HL-60 (cell line): ENCODE results near the gene YY1.

ENCODE experiments used
- DNase-seq, 2 experiments: peaks; one replicate each; pipeline ENCODE4 v3.0.0-alpha.2; 2010 to 2020; ENCODE audit warnings: low read depth in 1 of 2, low spot score in 1 of 2
- H3K27ac ChIP-seq: fragments of 250-450 bp; sonication (Bioruptor Pico); replicated peaks from 2 replicates; pipeline ENCODE4 v1.5.1; 2020; ENCODE audit warnings: mild to moderate bottlenecking, moderate library complexity
- H3K27me3 ChIP-seq: fragments of 250-450 bp; sonication (Bioruptor Pico); 2 replicates; pipeline ENCODE4 v1.5.1; 2021; ENCODE audit warnings: mild to moderate bottlenecking, moderate library complexity; ENCODE audit not compliant: insufficient read depth, poor library complexity, severe bottlenecking
- H3K4me3 ChIP-seq: replicated peaks from 2 replicates; pipeline ENCODE4 v1.5.1; 2011; ENCODE audit warnings: mild to moderate bottlenecking, control low read depth, low read length; ENCODE audit not compliant: insufficient read depth
- GABPA ChIP-seq: IDR thresholded peaks from 2 replicates; pipeline ENCODE4 v1.6.1; 2012; ENCODE audit warnings: low read depth
- POLR2AphosphoS5 ChIP-seq: IDR thresholded peaks from 2 replicates; pipeline ENCODE4 v1.6.1; 2012; ENCODE audit warnings: low read depth
- SPI1 ChIP-seq: IDR thresholded peaks from 2 replicates; pipeline ENCODE4 v1.6.1; 2012; ENCODE audit warnings: low read depth, mild to moderate bottlenecking, borderline replicate concordance
- TF ChIP-seq, protein P1 (sequence below): IDR thresholded peaks from 2 replicates; pipeline ENCODE4 v1.6.1; 2012; ENCODE audit warnings: low read depth; ENCODE audit not compliant: insufficient replicate concordance
- TF ChIP-seq, protein P2 (sequence below): IDR thresholded peaks from one replicate; pipeline ENCODE4 v1.5.1; 2011; ENCODE audit warnings: low read length, control low read depth, inconsistent platforms; ENCODE audit not compliant: insufficient read depth

The YY1 gene

GRCh38 chr14:100302616-100303015 is 63.7 kb downstream of the YY1 start:
- Histone ChIP-seq H3K27ac (no peak overlapping the region), H3K4me3 (no peak overlapping the region), H3K27me3 (no peaks in the 10 kb centered on the region)
- DNase-seq: no peak
- TF ChIP-seq SPI1 (no peak), GABPA (no peak)
- TF ChIP-seq, protein P1, sequence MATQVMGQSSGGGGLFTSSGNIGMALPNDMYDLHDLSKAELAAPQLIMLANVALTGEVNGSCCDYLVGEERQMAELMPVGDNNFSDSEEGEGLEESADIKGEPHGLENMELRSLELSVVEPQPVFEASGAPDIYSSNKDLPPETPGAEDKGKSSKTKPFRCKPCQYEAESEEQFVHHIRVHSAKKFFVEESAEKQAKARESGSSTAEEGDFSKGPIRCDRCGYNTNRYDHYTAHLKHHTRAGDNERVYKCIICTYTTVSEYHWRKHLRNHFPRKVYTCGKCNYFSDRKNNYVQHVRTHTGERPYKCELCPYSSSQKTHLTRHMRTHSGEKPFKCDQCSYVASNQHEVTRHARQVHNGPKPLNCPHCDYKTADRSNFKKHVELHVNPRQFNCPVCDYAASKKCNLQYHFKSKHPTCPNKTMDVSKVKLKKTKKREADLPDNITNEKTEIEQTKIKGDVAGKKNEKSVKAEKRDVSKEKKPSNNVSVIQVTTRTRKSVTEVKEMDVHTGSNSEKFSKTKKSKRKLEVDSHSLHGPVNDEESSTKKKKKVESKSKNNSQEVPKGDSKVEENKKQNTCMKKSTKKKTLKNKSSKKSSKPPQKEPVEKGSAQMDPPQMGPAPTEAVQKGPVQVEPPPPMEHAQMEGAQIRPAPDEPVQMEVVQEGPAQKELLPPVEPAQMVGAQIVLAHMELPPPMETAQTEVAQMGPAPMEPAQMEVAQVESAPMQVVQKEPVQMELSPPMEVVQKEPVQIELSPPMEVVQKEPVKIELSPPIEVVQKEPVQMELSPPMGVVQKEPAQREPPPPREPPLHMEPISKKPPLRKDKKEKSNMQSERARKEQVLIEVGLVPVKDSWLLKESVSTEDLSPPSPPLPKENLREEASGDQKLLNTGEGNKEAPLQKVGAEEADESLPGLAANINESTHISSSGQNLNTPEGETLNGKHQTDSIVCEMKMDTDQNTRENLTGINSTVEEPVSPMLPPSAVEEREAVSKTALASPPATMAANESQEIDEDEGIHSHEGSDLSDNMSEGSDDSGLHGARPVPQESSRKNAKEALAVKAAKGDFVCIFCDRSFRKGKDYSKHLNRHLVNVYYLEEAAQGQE: no peak
- TF ChIP-seq, protein P2, sequence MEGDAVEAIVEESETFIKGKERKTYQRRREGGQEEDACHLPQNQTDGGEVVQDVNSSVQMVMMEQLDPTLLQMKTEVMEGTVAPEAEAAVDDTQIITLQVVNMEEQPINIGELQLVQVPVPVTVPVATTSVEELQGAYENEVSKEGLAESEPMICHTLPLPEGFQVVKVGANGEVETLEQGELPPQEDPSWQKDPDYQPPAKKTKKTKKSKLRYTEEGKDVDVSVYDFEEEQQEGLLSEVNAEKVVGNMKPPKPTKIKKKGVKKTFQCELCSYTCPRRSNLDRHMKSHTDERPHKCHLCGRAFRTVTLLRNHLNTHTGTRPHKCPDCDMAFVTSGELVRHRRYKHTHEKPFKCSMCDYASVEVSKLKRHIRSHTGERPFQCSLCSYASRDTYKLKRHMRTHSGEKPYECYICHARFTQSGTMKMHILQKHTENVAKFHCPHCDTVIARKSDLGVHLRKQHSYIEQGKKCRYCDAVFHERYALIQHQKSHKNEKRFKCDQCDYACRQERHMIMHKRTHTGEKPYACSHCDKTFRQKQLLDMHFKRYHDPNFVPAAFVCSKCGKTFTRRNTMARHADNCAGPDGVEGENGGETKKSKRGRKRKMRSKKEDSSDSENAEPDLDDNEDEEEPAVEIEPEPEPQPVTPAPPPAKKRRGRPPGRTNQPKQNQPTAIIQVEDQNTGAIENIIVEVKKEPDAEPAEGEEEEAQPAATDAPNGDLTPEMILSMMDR: no peak

- Histone ChIP-seq H3K4me3 (no peak overlapping the region), H3K27ac (no peak overlapping the region), H3K27me3 (no peaks in the 10 kb centered on the region)
- no peak for DNase-seq
- TF ChIP-seq, protein P2: peak; percentile 44
- no peak for TF ChIP-seq SPI1
- TF ChIP-seq, protein P1: no peak
- no peak for TF ChIP-seq POLR2AphosphoS5
- TF ChIP-seq GABPA: no peak
Observed at GRCh38 chr14:100303179-100303578, 64.2 kb downstream of the YY1 start.

DNA sequence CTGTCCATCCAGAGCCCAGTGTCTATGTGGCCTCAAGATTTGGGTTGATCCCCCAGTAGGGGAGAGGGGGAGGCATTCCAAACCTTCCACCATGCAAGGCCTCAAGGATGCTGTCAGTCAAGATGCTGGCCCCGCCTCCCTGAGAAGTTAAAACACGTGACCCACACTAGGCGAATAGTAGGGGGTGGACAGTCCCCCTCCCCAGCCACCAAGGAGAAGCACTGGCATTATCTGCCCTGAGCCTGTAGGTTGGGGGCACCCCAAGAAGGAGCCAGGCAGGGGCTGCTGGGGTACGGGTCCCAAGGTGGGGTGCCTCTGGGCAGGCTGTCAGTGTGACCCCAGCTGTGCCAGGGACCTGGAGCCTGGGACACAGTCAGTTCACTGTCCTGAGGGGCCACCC is 65.0 kb downstream of the YY1 start:
- DNase-seq: no peak
- Histone ChIP-seq H3K27ac (no peak overlapping the region), H3K27me3 (no peaks in the 10 kb centered on the region), H3K4me3 (no peak overlapping the region)
- TF ChIP-seq POLR2AphosphoS5: no peak
- TF ChIP-seq SPI1: no peak
- TF ChIP-seq, protein P2: no peak
- TF ChIP-seq, protein P1: no peak
- no peak for TF ChIP-seq GABPA
